A549 treated with GW870086 at 1 μM for 4 hours (cell line): ENCODE results near the gene CLINT1. TPM values are rescaled to one million over a fixed set of nuclear protein-coding genes. Genes with fewer than 3 reads are reported as not detected.

Experiments
- total RNA-seq: library from RNA; stranded (reverse); fragments of 200-300 nt; extraction: Qiagen RNA extraction; gene quantifications from 5 replicates; pipeline ENCODE4 v1.2.3, GENCODE V29; 2022; ENCODE audit warnings: low read depth

CLINT1 gene
- total RNA-seq = 58.0 to 83.4 TPM (median 74.0 TPM) in 5 replicates

GRCh38 chr5:157858527-157859226, at the start of gene CLINT1:
Gene CLINT1 (minus strand): TSS chr5:157859145. CDS start chr5:157858970, 175 bp downstream.

GRCh38 chr5:157743163-157744050, 115.5 kb downstream of the CLINT1 start, which contains the start of gene LSM11:
Gene LSM11 (plus strand): TSS chr5:157743712. CDS start chr5:157743751, 39 bp downstream.

Other genes with a start within 250 kb of the CLINT1 start
- 0.07 to 0.10 TPM in 2 of 5 replicates, not detected in the others for gene SOX30, start 206.7 kb downstream of the CLINT1 start, total RNA-seq
- gene C5orf52, start 187.6 kb downstream of the CLINT1 start, total RNA-seq = not detected in 5 replicates
- gene THG1L, start 127.7 kb downstream of the CLINT1 start, total RNA-seq = 24.1 to 31.3 TPM (median 25.1 TPM) in 5 replicates
- gene LSM11, start 115.4 kb downstream of the CLINT1 start, total RNA-seq = 2.3 to 3.3 TPM (median 3.0 TPM) in 5 replicates